Measurements from ENCODE around the gene CD27. TPM values are rescaled to one million over a fixed set of nuclear protein-coding genes. Genes with fewer than 3 reads are reported as not detected.

The CD27 gene
- polyA plus RNA-seq, 1 donor: 1.6 TPM

Other genes with a start within 250 kb of the CD27 start
- 204 TPM for gene CD9, start 244.6 kb upstream of the CD27 start, polyA plus RNA-seq
- 106 TPM for gene PLEKHG6, start 134.3 kb upstream of the CD27 start, polyA plus RNA-seq
- 122 TPM for gene TNFRSF1A, start 102.9 kb upstream of the CD27 start, polyA plus RNA-seq
- 25.7 TPM for gene SCNN1A, start 69.4 kb upstream of the CD27 start, polyA plus RNA-seq
- 132 TPM for gene LTBR, start 60.8 kb upstream of the CD27 start, polyA plus RNA-seq
- gene TAPBPL, start 7.1 kb downstream of the CD27 start, polyA plus RNA-seq: 38.5 TPM
- gene VAMP1, start 25.7 kb downstream of the CD27 start, polyA plus RNA-seq: 9.6 TPM
- gene MRPL51, start 48.3 kb downstream of the CD27 start, polyA plus RNA-seq: 103 TPM
- gene NCAPD2, start 49.1 kb downstream of the CD27 start, polyA plus RNA-seq: 38.6 TPM
- 2,065 TPM for gene GAPDH, start 89.6 kb downstream of the CD27 start, polyA plus RNA-seq
- 10.5 TPM for gene IFFO1, start 111.1 kb downstream of the CD27 start, polyA plus RNA-seq
- gene NOP2, start 123.3 kb downstream of the CD27 start, polyA plus RNA-seq: 49.3 TPM
- 132 TPM for gene CHD4, start 162.4 kb downstream of the CD27 start, polyA plus RNA-seq
- 21.4 TPM for gene LPAR5, start 191.0 kb downstream of the CD27 start, polyA plus RNA-seq
- gene ACRBP, start 202.5 kb downstream of the CD27 start, polyA plus RNA-seq: 4.0 TPM
- 61.1 TPM for gene ING4, start 218.2 kb downstream of the CD27 start, polyA plus RNA-seq
- gene ZNF384, start 244.4 kb downstream of the CD27 start, polyA plus RNA-seq: 86.3 TPM